Activated CD8-positive, alpha-beta memory T cell treated with anti-CD3 and anti-CD28 coated beads for 4 hours (primary cell): ENCODE results near the gene DMRTC1.
"Not testable (repeated sequence)": the region's sequence is repeated elsewhere in the genome, so short reads cannot be mapped to it uniquely, and the experiment has no call there.

Experiments
- DNase-seq, 2 donors: peaks; one replicate each; pipeline ENCODE4 v3.0.0-alpha.2; 2020; ENCODE audit warnings: low read depth in 2 of 2

The DMRTC1 gene, protein sequence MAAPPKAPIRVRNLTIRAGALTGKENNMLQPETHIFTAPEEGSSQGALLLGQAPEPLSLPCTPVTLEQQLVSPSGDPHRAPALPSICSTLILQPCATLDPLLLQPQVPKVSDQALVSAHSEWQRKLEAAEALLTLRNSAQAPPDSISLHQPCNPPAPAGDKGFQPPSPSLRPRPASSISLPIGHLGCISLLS

GRCh38 chrX:72943819-72944169, at the start of gene DMRTC1:
TSS of gene DMRTC1 (minus strand) at chrX:72943837. CDS start at chrX:72875694, 68,143 bp downstream.
- not testable (repeated sequence) for DNase-seq

DNA sequence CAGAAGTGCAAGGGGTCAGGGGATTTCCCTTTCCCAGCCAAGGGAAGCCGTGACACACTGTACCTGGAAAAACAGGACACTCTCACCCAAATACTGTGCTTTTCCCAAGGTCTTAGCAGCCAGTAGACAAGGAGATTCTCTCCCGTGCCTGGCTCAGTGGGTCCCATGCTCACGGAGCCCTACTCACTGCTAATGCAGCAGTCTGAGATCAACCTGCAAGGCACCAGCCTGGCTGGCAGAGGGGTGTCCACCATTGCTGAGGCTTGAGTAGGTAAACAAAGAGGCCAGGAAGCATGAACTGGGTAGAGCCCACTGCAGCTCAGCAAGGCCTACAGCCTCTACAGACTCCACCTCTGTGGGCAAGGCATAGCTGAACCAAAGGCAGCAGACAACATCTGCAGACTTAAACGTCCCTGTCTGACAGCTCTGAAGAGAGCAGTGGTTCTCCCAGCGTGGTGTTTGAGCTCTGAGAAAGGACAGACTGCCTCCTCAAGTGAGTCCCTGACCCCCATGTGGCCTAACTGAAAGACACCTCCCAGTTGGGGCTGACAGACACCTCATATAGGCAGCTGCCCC, 37.3 kb upstream of the DMRTC1 start:
- DNase-seq = not testable (repeated sequence)

- not testable (repeated sequence) for DNase-seq
These were observed 31.2 kb upstream of the DMRTC1 start for GRCh38 chrX:72974885-72975284.

DNA sequence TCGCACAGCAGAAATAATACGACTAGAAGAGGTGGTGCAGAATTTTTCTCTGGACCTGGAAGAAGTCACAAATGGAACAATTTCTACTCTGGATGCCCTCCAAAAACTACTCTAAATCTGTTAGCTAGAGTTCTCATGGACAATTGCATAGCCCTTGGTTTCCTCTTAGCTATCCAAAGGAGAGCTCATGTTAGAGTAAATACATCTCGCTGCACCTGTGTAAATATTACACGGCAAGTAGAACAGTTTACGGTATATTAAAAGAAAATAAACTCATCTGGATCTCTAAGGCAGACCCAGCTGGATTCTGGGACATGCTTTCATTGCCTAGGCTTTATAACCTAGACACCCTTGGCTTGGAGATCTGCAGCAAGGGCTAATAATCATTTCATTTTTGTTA, 28.2 kb upstream of the DMRTC1 start:
- DNase-seq = not testable (repeated sequence)

- DNase-seq = not testable (repeated sequence)
These were observed 16.3 kb upstream of the DMRTC1 start for GRCh38 chrX:72959971-72960370.

DNA sequence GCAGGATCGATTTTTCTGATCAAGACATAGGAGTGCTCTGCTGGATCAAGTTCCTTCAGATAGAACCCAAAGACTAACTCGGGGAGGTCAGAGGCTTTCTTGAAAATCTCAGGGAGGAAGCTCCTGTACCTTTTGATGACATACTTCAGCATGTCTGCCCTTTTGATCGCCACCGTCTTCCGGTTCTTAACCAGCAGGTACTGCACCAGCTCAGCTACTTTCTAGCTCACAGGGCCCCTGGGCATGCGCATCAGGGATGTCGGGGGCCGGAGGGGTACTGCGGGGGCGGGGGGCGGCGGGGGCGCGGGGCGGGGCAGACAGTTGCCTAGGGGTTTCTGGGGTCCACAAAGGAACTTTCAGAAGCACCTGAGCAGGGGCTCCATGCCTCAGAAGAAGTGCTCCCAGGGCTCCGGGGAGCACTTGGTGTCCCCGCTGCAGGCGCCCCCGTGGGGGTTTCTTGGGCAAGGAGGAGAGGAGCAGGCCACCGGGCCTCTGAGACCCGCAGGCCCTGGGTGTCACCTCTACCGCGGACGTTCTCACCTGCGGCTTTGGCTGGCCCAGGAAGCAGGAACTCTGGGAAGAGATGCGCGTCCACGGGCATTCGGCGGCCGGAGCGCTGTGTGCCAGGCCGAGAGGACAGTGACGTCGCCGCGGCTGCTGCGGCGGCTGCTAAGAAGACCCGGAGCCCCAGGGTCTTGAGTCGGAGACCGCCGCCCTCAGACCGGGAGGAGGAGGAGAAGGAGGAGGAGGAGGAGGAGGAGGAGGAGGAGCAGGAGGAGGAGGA, 410 bp downstream of the DMRTC1 start:
- not testable (repeated sequence) for DNase-seq

- not testable (repeated sequence) for DNase-seq
These were observed 1.4 kb downstream of the DMRTC1 start for GRCh38 chrX:72942272-72942671.

- DNase-seq = not testable (repeated sequence)
These were observed 5.7 kb downstream of the DMRTC1 start, which contains the start of gene FAM236A for GRCh38 chrX:72937906-72938305. TSS of gene FAM236A (plus strand) at chrX:72938206. CDS start at chrX:72938263, 57 bp downstream.

GRCh38 chrX:72936882-72937455, 6.7 kb downstream of the DMRTC1 start:
- not testable (repeated sequence) for DNase-seq

DNA sequence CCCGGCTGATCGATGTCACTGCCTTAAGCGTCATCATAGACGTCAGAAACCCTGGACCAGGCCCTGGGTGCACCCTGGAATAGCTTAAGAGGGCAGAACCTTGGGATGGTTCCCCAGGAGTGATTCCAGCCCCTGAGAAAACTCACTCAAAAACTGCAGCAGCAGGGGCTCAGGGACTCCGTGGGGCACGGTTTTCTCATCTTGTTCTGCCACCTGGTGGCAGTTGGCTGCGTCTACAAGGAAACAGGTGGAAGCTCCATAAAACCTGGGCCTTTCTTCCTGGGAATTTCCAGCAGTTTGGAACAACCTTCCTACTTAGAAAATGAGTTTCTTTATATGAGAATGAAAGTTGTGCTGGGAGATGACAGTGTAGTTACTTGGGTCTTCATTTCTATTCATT, 7.2 kb downstream of the DMRTC1 start:
- not testable (repeated sequence) for DNase-seq

GRCh38 chrX:72932283-72932682, 11.4 kb downstream of the DMRTC1 start:
- not testable (repeated sequence) for DNase-seq

- not testable (repeated sequence) for DNase-seq
These were observed 27.5 kb downstream of the DMRTC1 start for GRCh38 chrX:72916096-72916495.

DNA sequence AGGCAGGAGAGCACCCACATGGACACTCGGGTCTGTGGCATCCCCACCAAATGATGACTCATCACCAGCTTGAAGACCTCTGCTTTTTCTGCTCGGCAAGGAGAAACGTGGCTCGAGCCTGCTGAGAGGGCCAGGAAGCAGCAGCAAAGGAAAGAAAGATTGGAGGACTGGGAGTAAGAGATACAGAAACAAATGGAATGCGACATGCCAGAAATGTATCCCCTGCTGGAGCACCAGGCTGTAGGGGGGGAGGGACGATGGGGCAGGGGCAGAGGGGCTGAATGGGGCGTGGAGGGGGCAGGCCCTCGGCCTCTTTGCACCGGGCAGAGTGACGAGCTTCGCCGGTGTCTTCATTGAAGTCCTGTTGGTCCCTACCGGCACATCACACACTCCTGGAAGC, 31.3 kb downstream of the DMRTC1 start, which contains the start of gene FAM236C:
FAM236C (plus strand) TSS at position 301 of the 400 bp plus-strand sequence. CDS start 100 bp downstream, outside the sequence.
- DNase-seq = not testable (repeated sequence)

DNA sequence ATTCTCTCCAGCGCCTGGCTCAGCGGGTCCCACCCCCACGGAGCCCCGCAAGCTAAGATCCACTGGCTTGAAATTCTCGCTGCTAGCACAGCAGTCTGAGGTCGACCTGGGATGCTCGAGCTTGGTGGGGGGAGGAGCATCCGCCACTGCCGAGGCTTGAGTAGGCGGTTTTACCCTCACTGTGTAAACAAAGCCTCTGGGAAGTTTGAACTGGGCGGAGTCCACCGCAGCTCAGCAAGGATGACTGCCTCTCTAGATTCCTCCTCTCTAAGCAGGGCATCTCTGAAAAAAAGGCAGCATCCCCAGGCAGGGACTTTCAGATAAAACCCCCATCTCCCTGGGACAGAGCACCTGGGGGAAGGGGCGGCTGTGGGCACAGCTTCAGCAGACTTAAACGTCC, 53.9 kb downstream of the DMRTC1 start:
- DNase-seq = not testable (repeated sequence)

GRCh38 chrX:72882898-72883297, 60.7 kb downstream of the DMRTC1 start:
- DNase-seq = not testable (repeated sequence)

DNA sequence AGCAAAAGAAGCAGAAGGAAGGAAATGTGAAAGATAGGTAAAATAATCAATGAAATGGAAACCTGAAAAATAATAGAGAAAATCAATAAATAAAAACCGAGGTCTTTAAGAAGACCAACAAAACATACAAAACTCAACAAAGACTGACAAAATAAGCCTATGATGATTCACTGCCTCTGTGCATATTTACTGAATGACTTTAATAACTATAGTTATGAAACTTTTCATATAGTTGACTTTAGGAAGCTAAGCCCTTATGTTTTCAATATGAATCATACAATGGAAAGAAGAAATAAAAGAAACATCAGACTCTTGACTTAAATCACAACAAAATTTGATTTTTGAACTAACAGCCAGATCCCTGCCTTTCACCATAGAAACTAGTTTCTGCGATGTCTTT, 106.1 kb downstream of the DMRTC1 start:
- not testable (repeated sequence) for DNase-seq

GRCh38 chrX:72830701-72831100, 112.9 kb downstream of the DMRTC1 start:
- not testable (repeated sequence) for DNase-seq
